PFSK-1 (cell line): ENCODE results near the gene DNAJC30.

Source experiments
- POLR2AphosphoS5 ChIP-seq: IDR thresholded peaks from 2 replicates; pipeline ENCODE4 v1.6.1; 2012; ENCODE audit warnings: low read depth, mild to moderate bottlenecking, control low read depth, low read length, moderate library complexity
- TF ChIP-seq, protein P1 (sequence below), 2 experiments: IDR thresholded peaks; 2 replicates each; pipeline versions ENCODE4 v1.6.1 to v1.8.0; 2011 to 2012; ENCODE audit warnings: low read depth in 2 of 2, low read length in 2 of 2, control low read depth in 1 of 2, inconsistent platforms in 1 of 2, mild to moderate bottlenecking in 1 of 2, moderate library complexity in 1 of 2; ENCODE audit not compliant: insufficient read depth in 1 of 2

DNA sequence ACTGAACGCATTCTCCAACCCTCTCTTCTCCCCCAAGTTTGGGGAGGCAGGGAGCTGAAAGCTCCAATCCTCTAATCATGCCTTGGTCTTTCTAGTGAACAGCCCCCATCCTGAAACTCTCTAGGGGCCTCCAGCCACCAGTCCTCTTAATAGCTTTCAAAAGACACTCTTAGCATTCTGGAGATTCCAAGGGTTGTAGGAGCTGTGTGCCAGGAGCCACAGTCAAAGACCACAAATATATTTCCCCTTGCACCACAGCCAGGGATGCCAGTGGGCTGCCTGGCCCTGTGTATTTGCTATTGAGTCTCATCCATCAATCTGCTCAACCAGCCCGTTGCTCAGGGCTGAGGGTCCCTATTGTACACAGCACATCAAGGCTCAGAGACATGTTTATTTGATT lies 40.4 kb downstream of the DNAJC30 start:
- TF ChIP-seq, protein P1, sequence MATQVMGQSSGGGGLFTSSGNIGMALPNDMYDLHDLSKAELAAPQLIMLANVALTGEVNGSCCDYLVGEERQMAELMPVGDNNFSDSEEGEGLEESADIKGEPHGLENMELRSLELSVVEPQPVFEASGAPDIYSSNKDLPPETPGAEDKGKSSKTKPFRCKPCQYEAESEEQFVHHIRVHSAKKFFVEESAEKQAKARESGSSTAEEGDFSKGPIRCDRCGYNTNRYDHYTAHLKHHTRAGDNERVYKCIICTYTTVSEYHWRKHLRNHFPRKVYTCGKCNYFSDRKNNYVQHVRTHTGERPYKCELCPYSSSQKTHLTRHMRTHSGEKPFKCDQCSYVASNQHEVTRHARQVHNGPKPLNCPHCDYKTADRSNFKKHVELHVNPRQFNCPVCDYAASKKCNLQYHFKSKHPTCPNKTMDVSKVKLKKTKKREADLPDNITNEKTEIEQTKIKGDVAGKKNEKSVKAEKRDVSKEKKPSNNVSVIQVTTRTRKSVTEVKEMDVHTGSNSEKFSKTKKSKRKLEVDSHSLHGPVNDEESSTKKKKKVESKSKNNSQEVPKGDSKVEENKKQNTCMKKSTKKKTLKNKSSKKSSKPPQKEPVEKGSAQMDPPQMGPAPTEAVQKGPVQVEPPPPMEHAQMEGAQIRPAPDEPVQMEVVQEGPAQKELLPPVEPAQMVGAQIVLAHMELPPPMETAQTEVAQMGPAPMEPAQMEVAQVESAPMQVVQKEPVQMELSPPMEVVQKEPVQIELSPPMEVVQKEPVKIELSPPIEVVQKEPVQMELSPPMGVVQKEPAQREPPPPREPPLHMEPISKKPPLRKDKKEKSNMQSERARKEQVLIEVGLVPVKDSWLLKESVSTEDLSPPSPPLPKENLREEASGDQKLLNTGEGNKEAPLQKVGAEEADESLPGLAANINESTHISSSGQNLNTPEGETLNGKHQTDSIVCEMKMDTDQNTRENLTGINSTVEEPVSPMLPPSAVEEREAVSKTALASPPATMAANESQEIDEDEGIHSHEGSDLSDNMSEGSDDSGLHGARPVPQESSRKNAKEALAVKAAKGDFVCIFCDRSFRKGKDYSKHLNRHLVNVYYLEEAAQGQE (IDR thresholded peaks at IDR 0.05; ENCODE audit: insufficient read depth in 1 of 2, low read depth in 2 of 2, low read length in 2 of 2) = no peak
- TF ChIP-seq POLR2AphosphoS5 = no peak
